GM04504 (cell line): Measurements from ENCODE around the gene STX8.
A peak's percentile ranks its signal among the peaks of the same experiment; 100 is the strongest.

Experiments used
- DNase-seq: peaks from one replicate; pipeline ENCODE4 v3.0.0-alpha.2; 2012; ENCODE audit warnings: low read depth

STX8 gene

DNA sequence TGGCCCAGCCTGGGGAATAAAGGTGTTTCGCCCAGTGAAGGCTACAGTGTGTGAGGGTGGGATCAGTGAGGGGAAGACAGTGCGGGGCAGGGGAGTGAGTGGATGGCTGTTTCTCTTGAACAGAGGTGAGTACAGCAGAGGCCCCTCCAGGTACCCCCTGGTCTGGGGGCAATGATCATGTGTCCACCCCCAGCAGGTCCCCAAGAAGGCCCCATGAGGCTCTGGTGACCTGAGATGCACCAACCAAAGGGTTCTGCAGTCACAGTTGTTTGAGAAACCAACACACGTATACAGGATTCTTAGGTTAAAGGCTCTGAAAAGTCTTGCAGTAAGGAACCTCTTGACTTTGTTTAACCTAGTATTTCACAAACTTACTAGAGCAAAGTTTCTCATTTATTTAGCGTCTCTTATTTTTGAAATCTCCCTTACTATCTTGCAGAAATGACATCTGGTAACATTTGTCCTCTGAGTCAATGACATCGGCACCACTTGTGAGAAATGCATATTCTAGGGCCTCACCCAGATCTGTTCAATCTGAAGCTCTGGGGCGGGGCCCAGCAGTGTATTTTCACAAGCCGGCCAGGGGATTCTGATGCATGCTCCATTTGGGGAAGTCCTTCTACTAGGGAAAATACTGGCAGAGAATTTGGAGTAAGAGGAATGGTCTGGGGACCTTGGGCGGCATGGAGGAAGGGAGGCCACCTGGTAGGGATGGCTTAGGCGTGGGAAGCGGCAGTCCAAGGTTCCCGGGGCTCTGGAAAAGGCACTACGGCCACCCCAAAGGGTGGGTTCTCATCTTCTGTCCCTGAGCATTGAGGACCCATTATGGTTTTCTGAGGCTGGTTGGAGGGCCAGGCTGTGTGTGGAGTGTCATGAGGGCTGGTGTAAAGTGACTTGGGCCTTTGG is 337.0 kb downstream of the STX8 start:
- DNase-seq, result no peak

DNA sequence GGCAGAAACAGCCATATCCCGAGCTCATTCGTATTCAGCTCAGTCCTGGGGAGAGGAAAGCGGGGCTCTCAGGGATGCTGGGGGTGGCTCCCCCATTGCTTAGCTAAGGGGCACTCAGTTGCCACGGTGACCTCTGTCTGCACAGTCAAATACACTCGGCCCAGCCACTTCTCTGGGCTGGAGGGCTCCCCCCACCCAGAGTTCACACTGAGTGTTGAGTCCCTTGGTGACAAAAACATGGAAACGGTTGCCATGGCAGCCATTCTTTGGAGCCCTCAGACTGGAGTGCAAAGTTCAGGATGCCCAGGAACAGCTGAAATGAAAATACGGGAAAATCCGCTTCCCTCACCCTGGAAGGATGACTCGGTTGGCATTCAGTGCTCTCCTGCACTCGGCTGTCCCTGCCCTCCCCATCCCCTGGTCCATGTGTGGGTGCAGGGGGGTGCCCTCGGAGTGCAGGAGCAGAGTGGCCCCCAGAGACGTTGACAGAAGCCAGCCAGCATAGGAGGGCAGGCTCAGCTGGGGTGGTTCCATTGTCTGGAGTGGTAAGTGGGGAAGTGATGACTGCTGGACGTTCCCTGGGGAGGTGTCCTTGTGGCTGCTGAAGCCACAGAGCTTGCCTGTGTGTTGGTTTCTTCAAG is 337.8 kb downstream of the STX8 start:
- no peak for DNase-seq

DNA sequence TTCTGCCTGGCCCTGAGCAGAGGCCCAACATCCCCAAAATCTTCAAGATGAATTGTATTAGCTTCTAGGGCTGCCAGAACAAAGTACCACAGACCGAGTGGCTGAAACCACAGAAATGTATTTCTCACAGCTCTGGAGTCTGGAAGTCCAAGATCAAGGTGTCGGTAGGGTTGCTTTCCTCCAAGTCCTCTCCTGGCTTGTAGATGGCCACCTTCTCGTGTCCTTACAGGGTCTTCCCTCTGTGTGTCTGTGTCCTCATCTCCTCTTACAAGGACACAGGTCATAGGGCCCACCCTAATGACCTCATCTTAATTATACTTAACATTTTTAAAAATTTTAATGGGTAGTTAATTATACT is 338.6 kb downstream of the STX8 start:
- no peak for DNase-seq

DNA sequence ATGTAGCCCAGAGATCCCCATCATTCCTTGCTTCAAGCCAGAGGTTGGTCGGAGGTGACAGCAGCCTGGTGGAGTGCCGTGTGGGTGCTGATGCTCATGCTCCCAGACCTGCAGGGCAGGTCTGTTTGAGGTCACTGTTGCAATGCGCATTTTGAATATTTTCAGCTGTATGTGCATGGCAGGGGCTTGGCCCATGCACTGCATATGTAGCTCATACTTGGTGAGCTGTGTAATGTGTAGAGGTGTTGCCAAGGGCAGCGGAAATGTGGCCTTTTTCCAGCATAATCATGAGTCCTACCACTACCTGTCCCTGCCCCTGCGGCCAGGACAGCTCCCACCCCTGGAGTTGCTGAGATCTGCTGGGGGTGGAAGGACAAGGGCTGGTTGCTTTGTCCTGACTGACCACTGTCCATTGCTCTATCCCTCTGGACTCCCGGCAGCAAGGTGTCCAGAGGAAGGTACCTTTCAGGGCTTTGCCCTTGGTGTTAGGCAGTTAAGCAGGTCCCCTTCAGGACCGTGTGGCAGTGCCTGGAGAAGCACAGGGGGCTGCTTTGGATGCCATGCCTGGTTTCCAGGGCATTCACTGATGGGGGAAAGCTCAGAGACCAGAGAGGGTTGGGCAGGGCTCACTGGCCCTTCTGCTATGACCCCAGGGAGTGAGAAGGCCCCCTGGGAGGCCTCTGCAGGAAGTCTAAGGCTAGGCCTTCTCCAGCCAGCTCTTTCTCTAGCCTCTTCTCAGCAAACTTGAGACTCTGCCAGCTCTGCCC is 339.2 kb downstream of the STX8 start:
- no peak for DNase-seq

DNA sequence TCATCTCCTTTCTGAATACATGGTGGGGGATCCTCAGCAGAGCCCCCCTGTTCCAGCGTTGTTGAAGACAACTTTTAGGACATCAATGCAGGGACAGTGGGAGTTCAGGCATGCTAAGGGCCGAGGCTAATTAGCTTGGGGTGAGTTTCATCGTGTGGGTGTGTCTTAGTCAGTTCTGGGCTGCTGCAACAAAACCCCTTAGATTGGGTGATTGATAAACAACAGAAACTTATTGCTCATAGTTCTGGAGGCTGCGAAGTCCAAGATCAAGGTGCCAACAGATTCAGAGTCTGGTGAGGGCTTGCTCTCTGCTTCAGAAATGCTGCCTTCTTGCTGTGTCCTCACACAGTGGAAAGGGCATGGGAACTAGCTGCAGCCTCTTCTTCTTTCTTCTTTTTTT is 340.3 kb downstream of the STX8 start:
- DNase-seq, result no peak

DNA sequence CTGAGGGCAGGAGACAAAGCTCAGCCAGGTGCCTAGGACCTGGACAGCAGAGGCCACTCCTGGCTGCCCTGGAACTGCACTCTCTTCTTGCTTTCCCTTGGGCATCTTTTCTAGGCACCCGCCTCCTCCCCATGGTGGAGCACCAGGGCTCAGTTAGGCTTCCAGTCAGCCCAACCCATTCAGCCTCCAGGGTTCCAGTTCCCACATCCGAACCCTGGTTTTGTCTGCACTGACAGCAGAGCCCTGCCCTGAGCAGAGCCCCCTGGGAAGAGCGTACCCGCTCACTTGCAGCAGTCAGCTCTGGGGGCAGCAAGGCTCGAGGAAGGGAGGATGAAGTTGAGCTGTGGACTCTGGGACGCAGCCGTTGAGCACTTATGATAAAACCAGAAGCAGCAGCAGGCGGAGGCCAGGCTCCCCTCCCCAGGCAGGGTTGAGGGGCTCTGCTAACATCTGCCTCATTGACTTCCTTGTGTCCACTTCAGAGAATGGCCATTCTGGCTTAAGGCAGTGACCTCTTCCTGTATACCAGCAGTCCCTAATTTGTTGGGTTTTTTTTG is 341.2 kb downstream of the STX8 start:
- DNase-seq, result no peak

DNA sequence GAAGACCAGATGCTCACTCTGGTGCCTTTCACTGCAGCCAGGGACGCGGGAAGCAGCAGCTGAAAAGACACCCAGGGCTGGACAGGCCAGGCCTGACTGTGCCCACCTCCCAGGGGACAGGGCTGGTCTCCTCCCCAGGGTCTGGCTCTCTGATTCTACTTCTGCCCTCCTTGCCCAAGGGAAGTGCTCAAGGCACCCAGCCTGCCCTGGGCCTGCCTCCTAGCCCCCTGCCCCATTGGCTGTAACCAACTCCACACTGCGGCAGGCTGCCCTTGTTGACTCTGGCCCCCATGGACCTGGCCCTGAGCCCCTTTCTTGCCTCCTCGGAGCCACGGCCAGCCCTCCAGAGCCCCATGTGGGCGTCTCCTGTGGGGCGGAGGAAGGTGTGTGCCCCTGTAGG is 341.9 kb downstream of the STX8 start:
- DNase-seq, result no peak

DNA sequence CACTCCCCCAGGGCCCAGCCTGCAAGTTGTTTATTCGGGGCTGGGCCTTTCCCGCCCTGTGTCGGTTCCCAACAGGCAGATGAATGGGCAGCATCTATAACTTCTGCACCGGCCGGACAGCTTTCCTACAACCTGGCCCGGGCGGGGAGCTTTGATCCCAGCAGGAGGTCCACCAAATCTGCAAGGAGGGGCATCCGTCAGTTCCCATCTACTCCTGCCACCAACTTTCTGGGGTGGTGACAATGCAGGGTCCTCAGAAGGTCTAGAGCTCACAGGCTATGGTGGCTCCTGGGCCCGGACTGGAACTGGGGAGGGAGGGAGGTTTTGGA is 342.4 kb downstream of the STX8 start:
- DNase-seq, result no peak

DNA sequence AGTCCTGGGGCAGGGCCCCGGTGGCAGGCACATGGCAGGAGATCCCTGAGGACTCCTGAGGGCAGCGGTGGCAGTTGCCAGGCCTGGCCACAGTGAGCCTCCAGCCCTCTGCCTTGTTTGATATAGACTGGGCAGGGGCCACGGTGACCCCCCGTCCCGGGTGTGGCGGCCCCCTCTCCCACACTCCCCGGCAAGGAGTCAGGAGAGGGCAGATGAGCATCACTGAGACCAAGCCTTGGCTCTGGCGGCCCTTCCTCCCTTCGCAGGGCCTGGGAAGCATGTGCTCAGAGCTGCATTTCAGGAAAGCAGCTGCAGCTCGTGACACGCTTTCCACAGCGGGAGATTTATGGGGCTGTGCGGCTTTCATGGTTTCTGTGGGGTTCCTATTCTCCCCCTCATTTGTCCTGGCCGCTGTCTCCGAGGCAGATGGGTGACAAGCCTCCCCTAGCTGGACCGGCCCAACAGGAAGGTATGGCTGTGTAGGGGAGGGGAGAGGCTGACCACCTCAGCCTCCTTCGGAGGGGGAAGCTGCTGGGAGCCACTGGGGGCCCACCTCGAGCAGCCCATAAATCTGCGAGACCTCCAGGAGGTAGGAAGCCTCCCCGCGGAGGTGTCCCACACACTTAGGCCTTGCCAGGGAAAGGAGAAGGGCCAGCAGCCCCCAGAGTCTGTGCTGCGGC is 342.9 kb downstream of the STX8 start:
- no peak for DNase-seq

DNA sequence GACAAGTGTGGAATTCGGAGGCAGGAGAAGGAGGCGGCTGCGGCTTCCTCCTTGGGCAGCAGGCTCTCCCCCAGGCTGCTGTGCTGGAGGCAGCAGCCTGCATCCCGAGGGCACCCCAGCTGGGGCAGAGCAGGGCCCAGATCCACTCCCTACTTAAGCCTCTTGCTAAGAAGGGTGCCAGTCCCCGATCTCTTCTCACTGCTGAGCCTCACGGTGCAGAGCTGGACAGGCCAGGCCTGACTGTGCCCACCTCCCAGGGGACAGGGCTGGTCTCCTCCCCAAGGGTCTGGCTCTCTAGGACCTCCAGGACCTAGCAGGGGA is 343.5 kb downstream of the STX8 start:
- no peak for DNase-seq

DNA sequence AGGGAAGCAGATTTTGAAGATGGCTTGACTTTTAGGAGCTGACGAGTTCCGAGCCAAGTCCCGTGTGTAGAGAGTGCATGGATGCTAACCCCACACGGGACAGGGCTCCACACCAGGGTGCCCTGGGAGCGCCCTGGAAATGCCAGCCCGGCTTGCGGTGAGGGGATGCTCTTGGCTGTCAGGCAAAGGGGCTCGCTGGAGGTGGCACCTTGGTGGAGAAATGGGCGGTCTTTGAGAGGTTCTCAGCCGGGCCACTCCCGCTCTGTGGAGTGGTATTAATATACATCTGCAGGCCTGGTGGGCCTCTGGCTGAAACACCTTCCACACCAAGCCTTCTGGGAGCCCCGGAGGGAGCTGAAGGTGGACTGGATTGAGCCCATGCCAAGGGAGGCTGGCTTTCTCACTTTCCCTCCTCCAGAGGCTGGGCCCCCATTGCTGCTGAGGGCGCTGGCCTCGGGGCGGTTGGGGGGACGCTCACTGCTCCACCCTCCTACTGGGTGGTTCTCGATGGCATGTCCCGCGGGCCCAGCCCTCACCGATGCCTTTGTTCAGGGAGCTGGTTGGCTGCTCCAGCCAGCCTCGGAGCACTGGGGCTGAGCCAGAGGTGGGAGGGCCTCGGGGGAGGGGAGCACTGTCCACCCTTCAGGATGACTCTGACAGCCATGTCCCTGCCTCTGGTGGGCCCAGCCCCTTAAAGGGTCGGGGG is 344.0 kb downstream of the STX8 start:
- no peak for DNase-seq

DNA sequence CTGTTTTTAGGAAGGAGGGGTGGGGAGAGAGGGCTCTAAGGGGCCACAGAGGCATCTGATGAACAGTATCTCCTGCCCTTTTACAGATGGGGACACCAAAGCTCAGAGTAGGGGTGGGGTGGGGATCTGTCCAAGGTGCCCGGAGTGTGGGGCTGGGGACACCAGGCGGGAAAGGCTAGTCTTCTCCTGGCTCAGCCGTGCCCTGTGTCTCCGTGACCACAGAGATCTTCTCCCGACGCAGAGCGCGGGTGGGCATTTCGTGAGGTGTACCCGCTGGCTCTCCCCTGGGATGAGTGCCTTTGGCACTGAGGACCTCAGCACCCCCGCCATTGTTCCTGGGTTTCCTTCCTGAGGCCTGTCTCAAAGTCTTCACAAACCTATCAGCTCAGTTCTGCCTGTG is 344.8 kb downstream of the STX8 start:
- no peak for DNase-seq

DNA sequence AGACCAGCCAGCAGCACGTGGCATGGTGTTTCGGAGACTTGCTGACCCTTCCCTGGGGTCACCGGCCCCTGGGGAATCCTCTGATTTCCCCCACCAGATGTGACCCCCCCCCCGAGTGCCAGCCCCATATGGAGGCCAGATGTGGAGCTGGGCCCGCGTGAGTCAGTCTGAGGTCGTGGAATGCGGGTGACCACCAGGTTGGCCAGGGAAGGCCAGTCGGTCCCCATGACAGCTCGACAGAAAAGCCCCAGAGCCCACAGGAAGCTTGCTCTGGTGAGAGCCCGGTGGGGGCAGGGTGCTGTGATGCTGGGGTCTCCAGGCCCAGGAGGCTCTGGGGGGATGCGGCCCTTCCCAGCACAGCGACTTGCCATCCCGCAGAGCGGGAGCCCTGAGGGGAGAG is 345.3 kb downstream of the STX8 start:
- no peak for DNase-seq

DNA sequence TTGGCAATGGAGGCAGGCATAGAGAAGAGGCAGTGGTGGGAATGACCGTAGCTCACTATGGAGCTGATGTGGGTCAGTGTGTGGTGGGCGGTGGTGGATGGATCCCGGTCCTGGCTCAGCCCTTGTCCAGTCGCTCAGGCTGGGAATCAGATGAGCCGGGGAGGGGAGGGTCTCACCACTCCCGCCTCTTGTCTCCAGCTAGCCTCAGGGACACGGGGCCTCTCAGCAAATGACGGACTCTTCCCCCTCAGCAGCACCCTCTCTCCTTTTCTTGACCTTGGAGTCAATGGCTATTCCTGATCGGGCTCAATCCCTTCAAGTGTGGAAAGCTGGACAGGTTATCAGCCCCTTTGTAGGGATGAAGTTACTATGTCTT is 345.8 kb downstream of the STX8 start:
- DNase-seq, result no peak

DNA sequence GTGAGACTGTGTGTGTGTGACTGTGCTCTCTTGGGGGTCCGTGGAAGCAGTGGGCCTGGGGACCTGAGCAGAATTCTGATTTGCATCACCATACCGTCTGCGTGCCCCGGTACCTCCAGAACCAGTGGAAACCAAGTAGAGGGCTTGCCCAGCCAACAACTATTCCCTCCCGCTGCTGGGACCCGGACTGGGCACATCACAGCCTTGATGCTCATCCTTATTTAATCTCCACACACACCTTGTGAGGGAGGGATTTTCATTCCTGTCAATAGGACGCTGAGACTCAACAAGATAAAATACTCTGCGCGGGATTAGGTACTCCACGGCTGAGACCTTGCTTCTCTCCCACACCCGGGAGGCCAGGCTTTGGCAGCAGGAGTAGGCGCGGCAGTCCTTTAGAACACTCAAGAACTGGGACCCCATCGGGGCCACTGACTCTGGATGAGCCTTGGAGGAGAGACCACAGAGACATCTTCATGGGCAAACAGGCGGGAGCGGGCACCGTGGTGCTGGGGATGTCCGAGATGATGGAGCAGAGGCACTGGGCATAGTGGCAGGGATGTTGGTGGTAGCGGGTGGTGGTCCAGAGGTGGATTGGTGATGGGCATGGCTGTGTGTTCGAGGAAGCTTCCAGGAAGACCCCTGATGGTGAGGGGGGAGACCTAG is 346.3 kb downstream of the STX8 start:
- DNase-seq, result no peak

DNA sequence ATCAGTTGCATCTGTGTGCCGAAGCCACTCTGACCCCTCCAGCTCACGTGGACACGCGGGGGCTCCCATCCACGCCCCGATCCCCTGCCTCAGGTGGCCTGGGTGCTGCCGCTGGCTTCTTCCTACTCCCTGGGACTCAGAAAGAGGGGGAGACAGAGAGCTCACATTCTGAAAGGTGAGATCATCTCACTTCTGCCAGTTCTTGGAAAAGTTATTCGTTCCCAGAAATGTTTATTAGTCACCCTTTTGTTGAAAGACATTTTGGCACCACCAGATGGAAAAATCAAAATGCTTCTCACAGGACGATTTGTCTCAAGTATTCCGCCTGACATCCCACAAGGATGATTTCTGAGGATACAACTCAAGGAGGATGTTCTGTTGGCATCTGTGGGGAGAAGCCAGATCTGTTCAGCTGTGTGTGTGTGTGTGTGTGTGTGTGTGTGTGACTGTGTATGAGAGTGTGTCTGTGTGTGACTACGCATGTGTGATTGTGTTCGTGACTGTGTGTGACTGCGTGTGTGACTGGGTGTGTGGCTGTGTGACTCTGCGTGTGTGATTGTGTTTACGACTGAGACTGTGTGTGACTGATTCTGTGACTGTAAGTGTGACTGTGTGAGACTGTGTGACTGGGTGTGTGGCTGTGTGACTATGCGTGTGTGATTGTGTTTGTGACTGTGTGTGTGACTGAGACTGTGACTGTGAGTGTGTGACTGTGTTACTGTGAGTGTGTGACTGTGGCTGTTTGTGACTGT is 347.0 kb downstream of the STX8 start:
- DNase-seq, result peak; percentile 92

DNA sequence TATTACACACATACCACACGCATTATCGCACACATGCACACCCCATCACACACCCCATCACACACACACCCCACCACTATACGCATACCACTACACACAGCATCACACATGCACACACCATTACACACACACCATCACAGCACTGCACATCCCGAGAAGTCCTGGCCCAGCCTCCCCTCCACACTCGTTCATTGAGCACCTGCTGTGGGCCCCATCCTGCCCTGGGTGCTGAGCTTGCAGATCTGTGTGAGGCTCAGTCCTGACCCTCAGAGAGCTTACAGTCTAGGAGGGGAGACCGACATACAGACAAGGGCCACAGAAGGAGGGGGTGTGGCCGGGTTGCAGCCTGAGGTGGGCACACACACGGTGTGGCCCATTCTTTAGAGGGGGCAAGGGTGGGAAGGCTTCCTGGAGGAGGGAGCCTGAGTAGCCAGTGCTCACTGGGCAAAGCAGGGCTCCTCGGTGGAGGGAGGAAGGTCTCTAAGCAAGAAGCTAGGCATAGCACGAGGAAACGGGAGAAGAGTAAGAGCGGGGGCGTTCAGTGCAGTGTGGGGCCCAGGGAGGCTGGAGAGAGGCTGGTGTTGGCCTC is 347.7 kb downstream of the STX8 start:
- DNase-seq, result no peak

DNA sequence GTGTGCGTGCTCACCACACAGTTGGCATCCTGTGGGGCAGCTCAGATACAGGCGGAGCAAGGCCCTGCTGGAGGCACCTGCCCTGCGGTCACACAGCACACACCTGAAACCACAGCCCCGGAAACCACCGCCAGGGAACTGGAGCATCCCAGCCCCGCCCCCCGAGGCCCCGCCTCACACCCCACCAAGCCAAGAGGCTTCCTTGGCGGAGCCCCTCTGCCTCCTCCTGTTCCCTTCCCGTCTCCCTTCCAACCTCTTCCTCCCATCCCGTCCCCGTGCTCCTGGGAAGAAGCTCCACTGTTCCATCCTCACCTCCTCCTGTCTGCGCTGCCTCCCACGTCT is 348.9 kb downstream of the STX8 start:
- no peak for DNase-seq

DNA sequence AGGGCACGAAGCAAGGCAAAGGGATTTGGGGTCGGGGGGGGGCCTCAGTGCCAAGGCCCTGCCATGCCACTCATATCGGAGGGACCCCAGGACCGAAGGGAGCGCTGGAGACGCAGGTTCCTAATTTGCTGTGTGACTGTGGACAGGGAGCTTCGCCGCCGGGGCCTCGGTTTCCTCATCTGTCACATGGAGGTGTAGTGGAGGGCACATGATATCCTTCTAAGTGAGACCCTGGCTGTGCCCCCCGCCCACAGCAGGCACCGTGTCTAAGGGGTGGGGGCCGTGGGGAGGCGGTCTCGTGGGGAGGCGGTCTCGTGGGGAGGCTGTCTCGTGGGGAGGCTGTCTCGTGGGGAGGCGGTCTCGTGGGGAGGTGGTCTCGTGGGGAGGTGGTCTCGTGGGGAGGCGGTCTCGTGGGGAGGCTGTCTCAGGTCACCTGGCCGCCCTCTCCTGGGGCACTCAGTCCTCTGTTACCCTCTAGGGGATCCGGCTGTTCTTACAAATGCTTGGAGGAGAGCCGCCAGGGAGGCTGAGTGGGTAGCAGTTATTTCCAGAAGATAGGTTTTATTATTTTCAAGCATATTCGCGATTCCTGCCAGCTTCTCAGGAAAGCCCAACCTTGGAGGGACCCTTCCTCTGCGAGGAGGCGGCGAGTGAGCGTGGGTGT is 349.4 kb downstream of the STX8 start:
- DNase-seq, result no peak
